Astrocyte (in vitro differentiated cells and primary cell): Measurements from ENCODE around the gene MAG. TPM values are rescaled to one million over a fixed set of nuclear protein-coding genes. Genes with fewer than 3 reads are reported as not detected.

Experiments used
- DNase-seq: peaks from one replicate; pipeline ENCODE4 v3.0.0-alpha.2; 2010; ENCODE audit warnings: low read depth
- FAIRE-seq: peaks from 2 replicates; lab custom pipeline; 2011; peaks lifted over from hg19 to GRCh38; lab: Jason Lieb, UNC
- H2AFZ ChIP-seq: 2 replicates; pipeline ENCODE4 v1.6.0; 2012; ENCODE audit warnings: low read depth, low read length, inconsistent platforms
- H3K27ac ChIP-seq: 2 replicates; pipeline ENCODE4 v1.5.1; 2011; ENCODE audit warnings: low read depth, low read length, inconsistent platforms
- H3K27me3 ChIP-seq: 2 replicates; pipeline ENCODE4 v1.6.0; 2011; ENCODE audit warnings: low read length, inconsistent platforms; ENCODE audit not compliant: insufficient read depth
- H3K36me3 ChIP-seq: 2 replicates; pipeline ENCODE4 v1.5.1; 2011; ENCODE audit warnings: low read length, inconsistent platforms; ENCODE audit not compliant: insufficient read depth
- H3K4me1 ChIP-seq: 2 replicates; pipeline ENCODE4 v1.5.1; 2011; ENCODE audit warnings: low read length, inconsistent platforms; ENCODE audit not compliant: insufficient read depth
- H3K4me2 ChIP-seq: 2 replicates; pipeline ENCODE4 v1.6.0; 2012; ENCODE audit warnings: low read length, inconsistent platforms
- H3K4me3 ChIP-seq: 2 replicates; pipeline ENCODE4 v1.5.1; 2011; ENCODE audit warnings: low read depth, mild to moderate bottlenecking, low read length, inconsistent platforms; ENCODE audit not compliant: insufficient read depth
- H3K79me2 ChIP-seq: 2 replicates; pipeline ENCODE4 v1.6.0; 2012; ENCODE audit warnings: mild to moderate bottlenecking, low read length, inconsistent platforms; ENCODE audit not compliant: insufficient read depth
- H3K9ac ChIP-seq: 2 replicates; pipeline ENCODE4 v1.6.0; 2012; ENCODE audit warnings: mild to moderate bottlenecking, low read length, inconsistent platforms
- H3K9me3 ChIP-seq: 2 replicates; pipeline ENCODE4 v1.5.1; 2012; ENCODE audit warnings: low read depth, mild to moderate bottlenecking, low read length, inconsistent platforms; ENCODE audit not compliant: insufficient read depth
- H4K20me1 ChIP-seq: 2 replicates; pipeline ENCODE4 v1.6.0; 2012; ENCODE audit warnings: low read length, inconsistent platforms; ENCODE audit not compliant: insufficient read depth
- H3K27ac Mint-ChIP-seq: one replicate; pipeline ENCODE4 v1.8.0; 2021; ENCODE audit warnings: mild to moderate bottlenecking, mixed read lengths; ENCODE audit not compliant: unreplicated experiment
- H3K27me3 Mint-ChIP-seq: one replicate; pipeline ENCODE4 v1.8.0; 2021; ENCODE audit warnings: low read depth, mixed read lengths; ENCODE audit not compliant: unreplicated experiment
- H3K36me3 Mint-ChIP-seq: one replicate; pipeline ENCODE4 v1.8.0; 2021; ENCODE audit warnings: low read depth, mixed read lengths; ENCODE audit not compliant: unreplicated experiment
- H3K4me1 Mint-ChIP-seq: one replicate; pipeline ENCODE4 v1.8.0; 2021; ENCODE audit warnings: low read depth, mixed read lengths; ENCODE audit not compliant: unreplicated experiment
- H3K4me3 Mint-ChIP-seq: one replicate; pipeline ENCODE4 v1.8.0; 2021; ENCODE audit warnings: mild to moderate bottlenecking, moderate library complexity, mixed read lengths; ENCODE audit not compliant: unreplicated experiment
- H3K9me3 Mint-ChIP-seq: one replicate; pipeline ENCODE4 v1.8.0; 2021; ENCODE audit warnings: mild to moderate bottlenecking, mixed read lengths; ENCODE audit not compliant: unreplicated experiment
- EZH2 ChIP-seq: IDR thresholded peaks from 2 replicates; pipeline ENCODE4 v1.6.1; 2012; ENCODE audit warnings: mild to moderate bottlenecking, low read length, inconsistent platforms; ENCODE audit not compliant: insufficient read depth
- total RNA-seq: library from RNA; stranded (reverse); gene quantifications from 2 replicates; pipeline ENCODE4 v1.2.1, GENCODE V29; 2021
- TF ChIP-seq, protein P1 (sequence below): IDR thresholded peaks from 2 replicates; pipeline ENCODE4 v1.5.1; 2011; ENCODE audit warnings: low read depth, mild to moderate bottlenecking, inconsistent platforms, low read length, moderate library complexity; ENCODE audit not compliant: insufficient read depth

The MAG gene
- total RNA-seq, 1 donor from 2014 or later: not detected

DNA sequence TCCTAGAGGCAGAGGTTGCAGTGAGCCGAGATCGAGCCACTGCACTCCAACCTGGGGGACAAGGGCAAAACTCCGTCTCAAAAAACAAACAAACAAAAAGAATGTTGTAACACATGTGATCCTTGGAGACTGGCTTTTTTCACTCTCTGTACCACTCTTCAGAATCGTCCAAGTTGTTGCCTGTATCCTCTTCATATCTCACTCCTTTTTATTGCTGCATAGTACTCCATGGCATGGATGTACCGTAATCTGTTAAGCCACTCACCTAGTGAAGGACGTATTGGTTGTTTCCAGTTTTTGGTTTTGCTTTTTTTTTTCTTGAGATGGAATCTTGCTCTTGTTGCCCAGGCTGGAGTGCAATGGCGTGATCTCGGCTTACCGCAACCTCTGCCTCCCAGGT is 30.1 kb downstream of the MAG start:
- Mint-ChIP-seq H3K9me3 (peaks cover 3% of the 10 kb centered on the region), H3K4me1 (peaks cover 5% of the 10 kb centered on the region), H3K36me3 (no peaks in the 10 kb centered on the region), H3K27ac (no peak overlapping the region), H3K27me3 (peaks cover 14% of the 10 kb centered on the region), H3K4me3 (no peak overlapping the region)
- FAIRE-seq: no peak
- H3K4me2 ChIP-seq: no peak overlapping the region
- peaks cover 2% of the 10 kb centered on the region for H3K9me3 ChIP-seq
- TF ChIP-seq, protein P1, sequence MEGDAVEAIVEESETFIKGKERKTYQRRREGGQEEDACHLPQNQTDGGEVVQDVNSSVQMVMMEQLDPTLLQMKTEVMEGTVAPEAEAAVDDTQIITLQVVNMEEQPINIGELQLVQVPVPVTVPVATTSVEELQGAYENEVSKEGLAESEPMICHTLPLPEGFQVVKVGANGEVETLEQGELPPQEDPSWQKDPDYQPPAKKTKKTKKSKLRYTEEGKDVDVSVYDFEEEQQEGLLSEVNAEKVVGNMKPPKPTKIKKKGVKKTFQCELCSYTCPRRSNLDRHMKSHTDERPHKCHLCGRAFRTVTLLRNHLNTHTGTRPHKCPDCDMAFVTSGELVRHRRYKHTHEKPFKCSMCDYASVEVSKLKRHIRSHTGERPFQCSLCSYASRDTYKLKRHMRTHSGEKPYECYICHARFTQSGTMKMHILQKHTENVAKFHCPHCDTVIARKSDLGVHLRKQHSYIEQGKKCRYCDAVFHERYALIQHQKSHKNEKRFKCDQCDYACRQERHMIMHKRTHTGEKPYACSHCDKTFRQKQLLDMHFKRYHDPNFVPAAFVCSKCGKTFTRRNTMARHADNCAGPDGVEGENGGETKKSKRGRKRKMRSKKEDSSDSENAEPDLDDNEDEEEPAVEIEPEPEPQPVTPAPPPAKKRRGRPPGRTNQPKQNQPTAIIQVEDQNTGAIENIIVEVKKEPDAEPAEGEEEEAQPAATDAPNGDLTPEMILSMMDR: no peak
- no peak for TF ChIP-seq EZH2
- H3K36me3 ChIP-seq: no peaks in the 10 kb centered on the region
- H4K20me1 ChIP-seq: no peaks in the 10 kb centered on the region
- H3K4me3 ChIP-seq: no peak overlapping the region
- no peaks in the 10 kb centered on the region for H3K79me2 ChIP-seq
- H2AFZ ChIP-seq: no peak overlapping the region
- peaks cover 7% of the 10 kb centered on the region for H3K4me1 ChIP-seq
- no peak overlapping the region for H3K9ac ChIP-seq
- no peaks in the 10 kb centered on the region for H3K27me3 ChIP-seq
- no peak for DNase-seq
- no peak overlapping the region for H3K27ac ChIP-seq

DNA sequence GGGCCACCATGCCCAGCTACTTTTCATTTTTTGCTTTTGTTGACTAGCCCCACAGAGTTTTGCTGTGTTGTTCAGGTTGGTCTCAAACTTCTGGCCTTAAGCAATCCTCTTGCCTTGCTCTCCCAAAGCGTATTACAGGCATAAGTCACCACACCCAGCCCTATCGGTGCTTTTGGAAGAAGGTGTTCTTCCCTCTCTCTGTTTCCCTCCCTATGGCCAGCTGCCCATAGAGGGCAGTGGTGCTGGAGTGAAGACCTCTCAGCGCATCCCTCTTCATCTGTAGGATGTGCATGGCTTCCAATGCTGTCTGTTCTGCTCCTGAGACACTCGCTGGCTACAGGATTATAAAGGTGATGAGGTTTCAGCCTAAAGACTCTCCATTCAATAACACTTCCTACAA is 35.7 kb downstream of the MAG start:
- Histone ChIP-seq H3K9me3 (no peaks in the 10 kb centered on the region), H4K20me1 (no peaks in the 10 kb centered on the region), H3K4me1 (no peaks in the 10 kb centered on the region), H2AFZ (no peak overlapping the region), H3K9ac (no peak overlapping the region), H3K4me2 (no peak overlapping the region), H3K36me3 (no peaks in the 10 kb centered on the region), H3K79me2 (no peaks in the 10 kb centered on the region), H3K27ac (no peak overlapping the region), H3K27me3 (no peaks in the 10 kb centered on the region), H3K4me3 (no peak overlapping the region)
- Mint-ChIP-seq H3K4me1 (peaks cover 3% of the 10 kb centered on the region), H3K9me3 (no peaks in the 10 kb centered on the region), H3K4me3 (no peak overlapping the region), H3K27ac (no peak overlapping the region), H3K36me3 (no peaks in the 10 kb centered on the region), H3K27me3 (peaks cover 16% of the 10 kb centered on the region)
- FAIRE-seq (no peak), DNase-seq (no peak)
- no peak for TF ChIP-seq EZH2
- TF ChIP-seq, protein P1: no peak

DNA sequence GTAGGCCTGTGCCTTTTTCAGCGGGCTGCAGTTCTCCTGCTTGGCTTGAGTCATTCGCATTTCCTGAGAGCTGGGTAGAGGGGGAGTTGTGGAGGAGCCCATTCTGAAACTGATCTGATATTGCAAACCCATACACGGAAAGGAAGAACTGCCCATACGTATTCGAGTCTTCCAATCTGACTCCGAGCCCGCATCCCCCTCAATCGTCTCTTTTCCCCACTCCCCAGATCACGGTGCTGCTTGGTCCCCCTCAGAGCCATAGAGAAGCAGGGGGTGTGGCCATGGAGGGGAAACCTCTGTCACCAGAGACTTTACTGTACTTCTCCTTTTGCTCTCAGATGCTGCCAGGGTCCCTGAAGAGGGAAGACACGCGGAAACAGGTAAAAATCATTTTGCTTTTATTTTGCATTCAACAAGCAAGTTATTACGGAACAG is 36.9 kb downstream of the MAG start, which contains the start of gene CD22:
Gene CD22 (plus strand): TSS at position 337 of the 435 bp plus-strand sequence. CDS start 2,854 bp downstream, outside the sequence.
- no peaks in the 10 kb centered on the region for H3K36me3 ChIP-seq
- no peaks in the 10 kb centered on the region for H3K79me2 ChIP-seq
- Mint-ChIP-seq H3K4me3 (no peak within 1 kb of the TSS), H3K9me3 (no peaks in the 10 kb centered on the region), H3K27ac (no peak within 1 kb of the TSS), H3K27me3 (peaks cover 21% of the 10 kb centered on the region), H3K4me1 (peaks cover 3% of the 10 kb centered on the region), H3K36me3 (no peaks in the 10 kb centered on the region)
- H3K4me3 ChIP-seq: no peak within 1 kb of the TSS
- TF ChIP-seq EZH2: no peak
- TF ChIP-seq, protein P1: no peak
- no peaks in the 10 kb centered on the region for H3K4me1 ChIP-seq
- no peak for FAIRE-seq
- no peak within 1 kb of the TSS for H3K9ac ChIP-seq
- no peaks in the 10 kb centered on the region for H3K27me3 ChIP-seq
- no peaks in the 10 kb centered on the region for H4K20me1 ChIP-seq
- no peak within 1 kb of the TSS for H3K27ac ChIP-seq
- H2AFZ ChIP-seq: no peak within 1 kb of the TSS
- no peak for DNase-seq
- H3K9me3 ChIP-seq: no peaks in the 10 kb centered on the region
- H3K4me2 ChIP-seq: no peak within 1 kb of the TSS
